ENCODE measurements around the gene CWC25. TPM values are rescaled to one million over a fixed set of nuclear protein-coding genes. Genes with fewer than 3 reads are reported as not detected.

CWC25 gene
- total RNA-seq, 1 experiment from 2014 or later: 23.9 TPM

DNA sequence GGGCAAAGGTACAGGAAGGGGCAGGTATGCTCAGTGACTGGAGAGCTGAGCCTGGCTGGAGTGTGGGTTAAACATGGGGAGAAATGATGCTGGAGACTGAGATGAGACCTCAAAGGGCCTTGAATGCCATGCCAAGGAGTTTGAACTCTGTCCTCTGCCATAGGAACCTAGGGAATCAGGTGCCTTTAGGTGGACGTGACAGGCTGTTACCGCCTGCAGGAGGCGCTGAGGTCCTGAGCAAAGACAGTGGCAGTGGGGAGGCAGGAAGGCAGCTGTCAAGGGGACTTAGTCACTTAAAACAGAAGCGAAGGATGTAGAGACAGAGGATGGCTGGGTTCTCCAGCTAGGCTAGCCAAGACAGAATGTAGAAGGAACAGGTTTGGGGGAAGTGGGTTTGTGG lies 63.5 kb downstream of the CWC25 start:
- RAD21 ChIA-PET (ENCODE audit: low non-redundant PET in 1 of 2, low total read pairs in 2 of 2, uncharacterized antibody in 2 of 2, unreplicated experiment in 2 of 2): interaction anchor here (0.5 to 0.7 kb wide), 2 partner anchors 72 to 214 kb away, joined by 3 read pairs; no protein-coding TSS in a partner anchor

DNA sequence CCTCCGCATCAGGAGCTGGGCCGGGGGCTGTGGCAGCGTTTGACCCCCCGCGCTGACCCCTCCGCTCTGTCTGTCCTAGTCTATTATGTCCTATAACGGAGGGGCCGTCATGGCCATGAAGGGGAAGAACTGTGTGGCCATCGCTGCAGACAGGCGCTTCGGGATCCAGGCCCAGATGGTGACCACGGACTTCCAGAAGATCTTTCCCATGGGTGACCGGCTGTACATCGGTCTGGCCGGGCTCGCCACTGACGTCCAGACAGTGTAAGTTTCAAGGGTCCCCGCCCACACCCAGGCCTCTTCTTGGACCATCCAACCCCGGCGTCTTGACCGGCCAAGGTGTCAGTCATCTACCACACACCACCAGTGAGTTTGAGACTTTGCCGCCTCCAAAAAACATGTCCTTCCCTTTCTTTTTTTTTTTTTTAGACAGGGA lies 72.0 kb downstream of the CWC25 start:
- no peak for TF ChIP-seq EZH2phosphoT487 (IDR thresholded peaks at IDR 0.05; ENCODE audit: borderline replicate concordance)
- no peak for TF ChIP-seq POLR2AphosphoS5 (IDR thresholded peaks at IDR 0.05; ENCODE audit: low read depth, low read length)
- TF ChIP-seq EZH2 (IDR thresholded peaks at IDR 0.05): no peak
- peak; percentile 25; the same call in 1 of the 2 replicates for TF ChIP-seq ZFX (IDR thresholded peaks at IDR 0.05)
- Histone ChIP-seq H3K36me3 (ENCODE audit: control insufficient read depth in 1 of 2, insufficient read depth in 2 of 2, low read length in 2 of 2) (peaks cover 22 to 33% of the 10 kb centered on the region in 2 experiments), H3K4me1 (ENCODE audit: control insufficient read depth in 1 of 2, insufficient read depth in 2 of 2, low read length in 2 of 2) (peaks cover 18 to 46% of the 10 kb centered on the region in 2 experiments), H3K9me3 (ENCODE audit: control insufficient read depth in 1 of 2, insufficient read depth in 1 of 2, low read depth in 1 of 2, low read length in 2 of 2) (no peaks in the 10 kb centered on the region), H3K4me2 (ENCODE audit: low read length) (peak overlapping the region; percentile 94), H3K27me3 (ENCODE audit: insufficient read depth, low read length) (no peaks in the 10 kb centered on the region), H3K27ac (ENCODE audit: low read depth, low read length) (peak overlapping the region; percentile 100), H2AFZ (ENCODE audit: low read depth, low read length, poor library complexity, severe bottlenecking) (no peak overlapping the region), H3K79me2 (ENCODE audit: insufficient read depth, low read length) (peaks cover 66% of the 10 kb centered on the region), H3K4me3 (replicated peaks in 1 of 2; ENCODE audit: low read depth in 1 of 2, low read length in 2 of 2) (peak overlapping the region; percentile 99 to 100), H4K20me1 (ENCODE audit: insufficient read depth) (no peaks in the 10 kb centered on the region), H3K9ac (ENCODE audit: low read length) (peak overlapping the region; percentile 93), H3K9me2 (ENCODE audit: insufficient read depth) (no peaks in the 10 kb centered on the region)
- no peak for DNase-seq (ENCODE audit: low read depth, low spot score)
- TSS peak; percentile 72 for BruUV-seq (replicated peaks)
- ATAC-seq: no peak
- CTCF ChIA-PET: no interaction called here
- RAD21 ChIA-PET (ENCODE audit: low non-redundant PET in 1 of 2, low total read pairs in 2 of 2, uncharacterized antibody in 2 of 2, unreplicated experiment in 2 of 2): no interaction called here
- intact Hi-C loops (cut with micrococcal nuclease): loop anchor here (5.0 kb wide), 4 partner anchors 44 to 114 kb away; partner anchors contain the start of genes PIP4K2B and RPL23
- POLR2A ChIA-PET: interaction anchor here (0.7 to 2.1 kb wide), 2 partner anchors 12 to 109 kb away, joined by 3 to 4 read pairs; no protein-coding TSS in a partner anchor

More for the DNA sequence above, 63.5 kb downstream of the CWC25 start:
- H3K27me3 ChIP-seq (ENCODE audit: insufficient read depth, low read length): no peaks in the 10 kb centered on the region
- H3K27ac ChIP-seq (ENCODE audit: low read depth, low read length): no peak overlapping the region
- peaks cover 4% of the 10 kb centered on the region; the same call in 1 of the 2 replicates for H4K20me1 ChIP-seq (ENCODE audit: insufficient read depth)
- no peak overlapping the region for H2AFZ ChIP-seq (ENCODE audit: low read depth, low read length, poor library complexity, severe bottlenecking)
- peaks cover 46% of the 10 kb centered on the region for H3K79me2 ChIP-seq (ENCODE audit: insufficient read depth, low read length)
- H3K4me1 ChIP-seq (ENCODE audit: control insufficient read depth in 1 of 2, insufficient read depth in 2 of 2, low read length in 2 of 2): no peaks in the 10 kb centered on the region
- intact Hi-C loops (cut with micrococcal nuclease): no loop called here
- ChIA-PET POLR2A (no interaction called here), CTCF (interaction anchor here (0.8 to 1.2 kb wide), 2 partner anchors 10 to 26 kb away, joined by 3 to 4 read pairs; no protein-coding TSS in a partner anchor)
- no peaks in the 10 kb centered on the region for H3K9me3 ChIP-seq (ENCODE audit: control insufficient read depth in 1 of 2, insufficient read depth in 1 of 2, low read depth in 1 of 2, low read length in 2 of 2)
- H3K4me2 ChIP-seq (ENCODE audit: low read length): no peak overlapping the region
- TF ChIP-seq RAD21 (IDR thresholded peaks at IDR 0.05; ENCODE audit: low read depth) (peak; percentile 68), EGR1 (IDR thresholded peaks at IDR 0.05; ENCODE audit: low read depth) (no peak)
- TF ChIP-seq, protein P1, sequence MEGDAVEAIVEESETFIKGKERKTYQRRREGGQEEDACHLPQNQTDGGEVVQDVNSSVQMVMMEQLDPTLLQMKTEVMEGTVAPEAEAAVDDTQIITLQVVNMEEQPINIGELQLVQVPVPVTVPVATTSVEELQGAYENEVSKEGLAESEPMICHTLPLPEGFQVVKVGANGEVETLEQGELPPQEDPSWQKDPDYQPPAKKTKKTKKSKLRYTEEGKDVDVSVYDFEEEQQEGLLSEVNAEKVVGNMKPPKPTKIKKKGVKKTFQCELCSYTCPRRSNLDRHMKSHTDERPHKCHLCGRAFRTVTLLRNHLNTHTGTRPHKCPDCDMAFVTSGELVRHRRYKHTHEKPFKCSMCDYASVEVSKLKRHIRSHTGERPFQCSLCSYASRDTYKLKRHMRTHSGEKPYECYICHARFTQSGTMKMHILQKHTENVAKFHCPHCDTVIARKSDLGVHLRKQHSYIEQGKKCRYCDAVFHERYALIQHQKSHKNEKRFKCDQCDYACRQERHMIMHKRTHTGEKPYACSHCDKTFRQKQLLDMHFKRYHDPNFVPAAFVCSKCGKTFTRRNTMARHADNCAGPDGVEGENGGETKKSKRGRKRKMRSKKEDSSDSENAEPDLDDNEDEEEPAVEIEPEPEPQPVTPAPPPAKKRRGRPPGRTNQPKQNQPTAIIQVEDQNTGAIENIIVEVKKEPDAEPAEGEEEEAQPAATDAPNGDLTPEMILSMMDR (IDR thresholded peaks at IDR 0.05 in 2 of 3, conservative IDR thresholded peaks at IDR 0.05 in 1 of 3; ENCODE audit: borderline replicate concordance in 1 of 3, insufficient read depth in 1 of 3, low read depth in 2 of 3, low read length in 2 of 3): peak in 2 of 3 experiments; percentile 65 to 72; a peak in 5 of 6 replicates
- H3K36me3 ChIP-seq (ENCODE audit: control insufficient read depth in 1 of 2, insufficient read depth in 2 of 2, low read length in 2 of 2): peaks cover 42 to 59% of the 10 kb centered on the region in 2 experiments
- ATAC-seq (peak; percentile 87), DNase-seq (ENCODE audit: low read depth, low spot score) (peak; percentile 34)
- no peak overlapping the region for H3K9ac ChIP-seq (ENCODE audit: low read length)
- BruUV-seq (replicated peaks): no TSS peak
- H3K9me2 ChIP-seq (ENCODE audit: insufficient read depth): no peaks in the 10 kb centered on the region
- no peak overlapping the region for H3K4me3 ChIP-seq (replicated peaks in 1 of 2; ENCODE audit: low read depth in 1 of 2, low read length in 2 of 2)
